OCI-LY1 (cell line): ENCODE results near the gene IDH3A.

ENCODE experiments used
- EZH2 ChIP-seq: fragments of 200-600 bp; sonication (generic), shearing (Covaris generic); IDR thresholded peaks from 2 replicates; pipeline ENCODE4 v1.8.0; 2017; ENCODE audit warnings: borderline replicate concordance, mixed run types, mild to moderate bottlenecking, antibody characterized with exemption, low read length, moderate library complexity, mixed read lengths
- TF ChIP-seq, protein P1 (sequence below): fragments of 200-600 bp; sonication (generic), shearing (Covaris generic); IDR thresholded peaks from 2 replicates; pipeline ENCODE4 v1.5.1; 2017; ENCODE audit warnings: mild to moderate bottlenecking, antibody characterized with exemption, low read length, moderate library complexity, mixed read lengths

DNA sequence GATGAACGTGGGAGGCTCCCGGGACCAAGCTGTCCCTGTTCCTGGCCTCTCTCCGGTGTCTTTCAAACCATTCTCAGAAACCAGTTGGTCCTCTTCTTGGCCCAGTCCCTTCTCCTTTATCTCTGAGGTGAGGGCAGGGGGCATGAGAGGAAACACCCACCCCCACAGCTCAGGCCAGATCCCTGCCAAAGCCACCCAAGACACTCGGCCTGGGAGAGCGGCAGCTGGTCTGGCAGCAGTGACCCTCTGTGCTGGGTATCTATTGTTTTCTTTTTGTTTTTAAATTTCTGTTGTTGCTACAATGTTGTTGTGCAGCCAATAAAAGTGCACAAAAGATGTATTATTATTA, 57.9 kb downstream of the IDH3A start:
- TF ChIP-seq, protein P1, sequence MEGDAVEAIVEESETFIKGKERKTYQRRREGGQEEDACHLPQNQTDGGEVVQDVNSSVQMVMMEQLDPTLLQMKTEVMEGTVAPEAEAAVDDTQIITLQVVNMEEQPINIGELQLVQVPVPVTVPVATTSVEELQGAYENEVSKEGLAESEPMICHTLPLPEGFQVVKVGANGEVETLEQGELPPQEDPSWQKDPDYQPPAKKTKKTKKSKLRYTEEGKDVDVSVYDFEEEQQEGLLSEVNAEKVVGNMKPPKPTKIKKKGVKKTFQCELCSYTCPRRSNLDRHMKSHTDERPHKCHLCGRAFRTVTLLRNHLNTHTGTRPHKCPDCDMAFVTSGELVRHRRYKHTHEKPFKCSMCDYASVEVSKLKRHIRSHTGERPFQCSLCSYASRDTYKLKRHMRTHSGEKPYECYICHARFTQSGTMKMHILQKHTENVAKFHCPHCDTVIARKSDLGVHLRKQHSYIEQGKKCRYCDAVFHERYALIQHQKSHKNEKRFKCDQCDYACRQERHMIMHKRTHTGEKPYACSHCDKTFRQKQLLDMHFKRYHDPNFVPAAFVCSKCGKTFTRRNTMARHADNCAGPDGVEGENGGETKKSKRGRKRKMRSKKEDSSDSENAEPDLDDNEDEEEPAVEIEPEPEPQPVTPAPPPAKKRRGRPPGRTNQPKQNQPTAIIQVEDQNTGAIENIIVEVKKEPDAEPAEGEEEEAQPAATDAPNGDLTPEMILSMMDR: no peak
- no peak for TF ChIP-seq EZH2
